Keratinocyte (primary cell): ENCODE data around the gene FARP1. TPM values are rescaled to one million over a fixed set of nuclear protein-coding genes. Genes with fewer than 3 reads are reported as not detected.

Experiments
- DNase-seq: peaks from one replicate; pipeline ENCODE4 v3.0.0-alpha.2; 2011; ENCODE audit warnings: low read depth, missing footprints, low spot score
- FAIRE-seq: peaks from 2 replicates; lab custom pipeline; 2011; peaks lifted over from hg19 to GRCh38; lab: Jason Lieb, UNC
- H2AFZ ChIP-seq: 2 replicates; pipeline ENCODE4 v1.6.0; 2012; ENCODE audit warnings: low read length, control low read depth, inconsistent platforms; ENCODE audit not compliant: control insufficient read depth
- H3K27ac ChIP-seq: 2 replicates; pipeline ENCODE4 v1.5.1; 2011; ENCODE audit warnings: low read length; ENCODE audit not compliant: control insufficient read depth, insufficient read depth
- H3K27me3 ChIP-seq: 3 replicates; pipeline ENCODE4 v1.6.0; 2011; ENCODE audit warnings: low read length; ENCODE audit not compliant: control insufficient read depth, insufficient read depth; ENCODE audit errors: extremely low read depth
- H3K36me3 ChIP-seq, 2 experiments: 2 replicates in 1 of 2; 3 replicates in 1 of 2; pipeline ENCODE4 v1.5.1; 2011; ENCODE audit warnings: low read length in 2 of 2, mild to moderate bottlenecking in 1 of 2; ENCODE audit not compliant: control insufficient read depth in 2 of 2, insufficient read depth in 2 of 2; ENCODE audit errors: extremely low read depth in 1 of 2
- H3K4me1 ChIP-seq: 3 replicates; pipeline ENCODE4 v1.5.1; 2011; ENCODE audit warnings: low read length; ENCODE audit not compliant: control insufficient read depth, insufficient read depth; ENCODE audit errors: extremely low read depth
- H3K4me2 ChIP-seq: 3 replicates; pipeline ENCODE4 v1.6.0; 2011; ENCODE audit warnings: low read depth, low read length; ENCODE audit not compliant: control insufficient read depth, insufficient read depth; ENCODE audit errors: extremely low read depth
- H3K4me3 ChIP-seq, 3 experiments: fragments of 200-600 bp in 1 of 3; sonication (generic) in 1 of 3; 2 replicates in 2 of 3; 3 replicates in 1 of 3; pipeline ENCODE4 v1.5.1; 2011 to 2016; ENCODE audit warnings: low read length in 3 of 3, mild to moderate bottlenecking in 3 of 3, control low read depth in 2 of 3, inconsistent platforms in 1 of 3, low read depth in 1 of 3, mixed read lengths in 1 of 3, mixed run types in 1 of 3, moderate library complexity in 1 of 3; ENCODE audit not compliant: control insufficient read depth in 2 of 3, insufficient read depth in 2 of 3; ENCODE audit errors: extremely low read depth in 1 of 3
- H3K79me2 ChIP-seq: 2 replicates; pipeline ENCODE4 v1.6.0; 2012; ENCODE audit warnings: low read length; ENCODE audit not compliant: control insufficient read depth, insufficient read depth
- H3K9ac ChIP-seq: 3 replicates; pipeline ENCODE4 v1.6.0; 2011; ENCODE audit warnings: low read length; ENCODE audit not compliant: control insufficient read depth, insufficient read depth; ENCODE audit errors: extremely low read depth
- H3K9me1 ChIP-seq: 3 replicates; pipeline ENCODE4 v1.6.0; 2011; ENCODE audit warnings: low read length; ENCODE audit not compliant: control insufficient read depth, insufficient read depth; ENCODE audit errors: extremely low read depth
- H3K9me3 ChIP-seq: 2 replicates; pipeline ENCODE4 v1.5.1; 2012; ENCODE audit warnings: low read depth, low read length; ENCODE audit not compliant: control insufficient read depth
- H4K20me1 ChIP-seq: 3 replicates; pipeline ENCODE4 v1.6.0; 2011; ENCODE audit warnings: low read length; ENCODE audit not compliant: control insufficient read depth, insufficient read depth; ENCODE audit errors: extremely low read depth
- CTCF ChIP-seq, 3 experiments: IDR thresholded peaks in 1 of 3; conservative IDR thresholded peaks in 1 of 3; optimal IDR thresholded peaks in 1 of 3; 2 replicates in 2 of 3; 3 replicates in 1 of 3; pipeline versions ENCODE3 to v1.5.1; 2011; ENCODE audit warnings: low read length in 3 of 3, mild to moderate bottlenecking in 3 of 3, moderate library complexity in 2 of 3, control low read depth in 1 of 3, inconsistent platforms in 1 of 3; ENCODE audit not compliant: insufficient read depth in 2 of 3; ENCODE audit errors: extremely low read depth in 1 of 3
- EZH2 ChIP-seq: IDR thresholded peaks from one replicate; pipeline ENCODE4 v1.6.1; 2012; ENCODE audit warnings: inconsistent platforms, mild to moderate bottlenecking, low read length, moderate library complexity
- dilution Hi-C: fragments of 300-500 bp; cut with MboI; formaldehyde crosslinking; loops from one replicate; pipeline ENCODE4 v1.7.0; 2020; ENCODE audit warnings: low sequenced_read_pairs; ENCODE audit not compliant: extremely low pct_ligation_motif_present
- polyA plus RNA-seq, 5 experiments: library from polyadenylated mRNA; depleted of rRNA in 3 of 5; stranded (reverse) in 3 of 5; stranded (forward) in 1 of 5; unstranded in 1 of 5; fragments of >200 nt; gene quantifications; 1 replicate in 1 of 5; 2 replicates in 3 of 5; 3 replicates in 1 of 5; pipeline versions ENCODE4 v1.2.1 to v1.2.3, GENCODE V29; 2011 to 2012; ENCODE audit warnings: missing spikeins in 2 of 5, low read depth in 1 of 5, low replicate concordance in 1 of 5

Gene FARP1
- polyA plus RNA-seq, 1 donor (not counting 4 experiments of a cell fraction or from before 2014, with no cell fraction given): 10.3 TPM

DNA sequence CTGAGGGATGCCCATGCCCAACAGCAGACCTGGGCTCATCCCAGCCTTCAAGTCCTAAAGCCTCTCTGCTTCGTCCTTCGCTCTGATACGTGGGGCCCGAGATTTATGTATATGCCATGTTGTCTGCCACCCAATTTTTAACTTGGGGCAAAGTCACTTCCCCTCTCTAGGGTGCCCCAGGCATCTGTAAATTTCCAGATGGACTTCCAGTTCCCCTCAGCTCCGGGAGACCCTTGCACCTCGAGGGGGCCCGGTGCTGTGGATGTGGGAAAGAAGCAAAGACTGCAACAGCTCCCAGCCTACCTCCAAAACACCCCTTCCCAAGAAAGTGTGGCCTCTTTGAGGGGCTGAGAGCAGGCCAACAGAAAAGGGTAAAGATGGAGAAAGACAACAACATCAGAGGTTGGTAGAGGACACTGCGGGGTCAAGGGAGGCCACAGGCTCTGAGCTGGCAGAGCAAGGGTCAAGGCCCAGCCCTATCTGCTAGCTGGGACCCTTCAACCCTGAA is 336.7 kb downstream of the FARP1 start:
- no peak overlapping the region for H3K27ac ChIP-seq
- H3K4me1 ChIP-seq: peaks cover 50% of the 10 kb centered on the region
- no peak for FAIRE-seq

GRCh38 chr13:98480915-98481877 is 338.3 kb downstream of the FARP1 start:
- DNase-seq: no peak
- Histone ChIP-seq H3K9me1 (peaks cover 7% of the 10 kb centered on the region), H4K20me1 (peaks cover 22% of the 10 kb centered on the region), H3K9ac (no peak overlapping the region), H3K79me2 (peaks cover 87% of the 10 kb centered on the region), H2AFZ (no peak overlapping the region), H3K4me3 (no peak overlapping the region), H3K4me1 (peaks cover 61% of the 10 kb centered on the region), H3K36me3 (peaks cover 7% of the 10 kb centered on the region in 2 experiments), H3K4me2 (no peak overlapping the region), H3K9me3 (no peaks in the 10 kb centered on the region), H3K27me3 (no peaks in the 10 kb centered on the region), H3K27ac (no peak overlapping the region)
- dilution Hi-C loops: no loop called here
- TF ChIP-seq EZH2 (no peak), CTCF (optimal IDR thresholded peaks at IDR 0.05 in 1 of 3, IDR thresholded peaks at IDR 0.05 in 1 of 3, conservative IDR thresholded peaks at IDR 0.05 in 1 of 3; ENCODE audit: extremely low read depth in 1 of 3, insufficient read depth in 2 of 3, low read length in 3 of 3) (no peak)
- peak; percentile 48 for FAIRE-seq

More for the DNA sequence above, 336.7 kb downstream of the FARP1 start:
- Histone ChIP-seq H3K79me2 (peaks cover 91% of the 10 kb centered on the region), H3K9ac (no peak overlapping the region), H4K20me1 (peaks cover 15% of the 10 kb centered on the region), H3K9me3 (no peaks in the 10 kb centered on the region), H3K4me3 (no peak overlapping the region), H3K4me2 (no peak overlapping the region), H3K27me3 (no peaks in the 10 kb centered on the region), H2AFZ (no peak overlapping the region), H3K36me3 (peaks cover 12 to 13% of the 10 kb centered on the region in 2 experiments), H3K9me1 (peaks cover 7% of the 10 kb centered on the region)
- dilution Hi-C loops: no loop called here
- no peak for DNase-seq
- TF ChIP-seq CTCF (optimal IDR thresholded peaks at IDR 0.05 in 1 of 3, IDR thresholded peaks at IDR 0.05 in 1 of 3, conservative IDR thresholded peaks at IDR 0.05 in 1 of 3; ENCODE audit: extremely low read depth in 1 of 3, insufficient read depth in 2 of 3, low read length in 3 of 3): no peak
